ENCODE results near the gene SNX8.

SNX8 gene

DNA sequence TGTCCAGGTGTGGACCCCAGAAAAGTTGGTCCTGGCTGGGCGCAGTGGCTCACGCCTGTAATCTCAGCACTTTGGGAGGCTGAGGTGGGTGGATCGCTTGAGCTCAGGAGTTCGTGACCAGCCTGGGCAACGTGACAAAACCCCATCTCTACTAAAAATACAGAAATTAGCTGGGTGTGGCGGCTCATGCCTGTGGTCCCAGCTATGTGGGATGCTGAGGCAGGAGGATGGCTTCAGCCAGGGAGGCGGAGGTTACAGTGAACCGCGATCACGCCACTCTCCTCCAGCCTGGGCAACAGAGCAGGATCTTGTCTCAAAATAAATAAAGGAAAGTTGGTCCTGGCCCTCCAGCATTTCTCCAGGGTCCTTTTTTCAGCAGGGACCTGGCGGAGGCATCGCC lies 70.8 kb downstream of the SNX8 start:
- no peak for DNase-seq (ENCODE audit: low read depth)

DNA sequence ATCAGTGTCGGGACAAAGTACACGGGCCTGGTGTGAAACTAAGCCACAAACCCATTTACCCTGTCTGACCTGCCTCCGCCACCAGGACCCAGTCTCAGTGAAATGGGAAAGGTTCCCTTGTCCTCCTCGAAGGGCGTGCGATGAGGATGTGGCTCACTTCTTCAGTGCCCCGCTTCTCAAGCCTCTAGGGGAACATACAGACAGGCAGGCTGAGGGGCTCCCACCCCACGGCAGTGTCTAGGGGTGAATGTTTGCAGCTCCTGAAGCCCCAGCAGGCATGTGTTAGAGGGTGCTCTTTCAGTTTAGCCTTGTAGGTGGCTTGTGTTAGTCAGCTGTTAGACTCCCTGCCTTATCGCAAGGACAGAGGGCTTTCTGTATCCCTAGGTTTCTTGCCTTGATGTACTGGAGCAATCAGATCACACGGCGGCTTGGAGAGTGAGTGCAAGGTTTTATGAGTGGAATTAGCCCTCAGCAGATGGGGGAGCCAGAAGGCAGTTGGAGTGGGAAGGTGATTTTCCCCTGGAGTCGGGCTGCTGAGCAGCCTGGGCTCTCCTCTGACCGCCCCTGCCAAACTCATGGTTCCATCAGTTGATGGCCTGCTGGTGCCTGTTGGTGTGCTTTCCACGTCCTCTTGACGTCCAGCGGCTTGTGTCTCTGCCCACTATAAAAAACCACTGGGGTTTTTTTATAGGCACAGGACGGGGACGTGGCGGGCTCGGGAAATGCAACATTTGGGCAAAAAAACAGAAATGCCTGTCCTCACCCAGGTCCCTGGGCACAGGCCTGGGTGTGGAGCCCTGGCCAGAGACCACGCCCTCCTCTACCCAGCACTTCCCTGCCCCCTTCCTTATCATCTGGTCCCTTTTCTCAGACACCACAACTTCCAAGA lies 71.5 kb downstream of the SNX8 start:
- DNase-seq (ENCODE audit: low read depth): no peak

DNA sequence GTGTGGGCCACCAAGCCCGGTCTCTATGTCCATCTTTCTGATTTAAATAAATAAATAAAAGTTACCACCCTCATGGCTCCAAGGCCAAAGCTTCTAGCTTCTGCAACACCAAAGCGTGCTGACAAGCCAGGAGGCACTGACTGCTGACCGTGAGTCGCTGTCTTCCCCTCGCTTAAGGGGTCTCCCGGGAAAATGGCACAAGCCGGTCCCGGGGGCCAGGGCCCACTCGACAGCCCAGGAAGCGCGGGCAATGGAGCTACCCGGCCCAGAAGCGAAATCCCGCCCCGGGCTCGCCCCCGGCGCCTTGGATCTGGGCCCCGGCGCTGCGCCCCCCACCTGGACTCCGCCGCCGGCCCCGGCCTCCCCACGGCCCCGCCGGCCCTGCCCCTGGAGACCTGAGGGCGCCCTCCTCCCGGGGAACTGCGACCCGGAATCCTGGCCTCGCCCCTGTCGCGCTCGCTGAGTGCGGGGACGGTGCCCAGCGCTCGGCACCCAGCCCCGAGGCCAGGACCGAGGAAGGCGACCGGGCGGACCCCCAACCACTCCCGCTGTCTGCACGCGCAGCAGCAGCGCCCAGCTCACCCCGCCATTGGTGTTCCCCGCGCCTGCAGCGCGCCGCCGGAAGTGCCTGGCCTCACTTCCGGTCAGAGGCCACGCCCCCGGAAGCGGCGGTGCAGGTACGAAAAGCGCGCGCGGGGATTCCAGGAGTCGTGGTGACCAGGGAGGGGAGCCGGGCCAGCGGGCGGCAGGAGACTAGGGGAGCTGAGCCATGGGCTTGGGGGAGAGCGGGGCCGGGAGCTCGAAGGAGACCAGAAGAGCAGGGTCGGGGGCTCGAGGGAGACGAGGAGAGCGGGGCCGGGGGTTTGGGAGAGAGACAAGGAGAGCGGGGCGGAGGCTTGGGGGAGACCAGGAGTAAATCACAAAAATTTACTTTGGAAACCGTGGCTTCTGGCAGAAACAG lies 72.4 kb downstream of the SNX8 start, which contains the start of the genes MRM2 and NUDT1:
TSS of gene MRM2 (minus strand) at position 626 of the 961 bp plus-strand sequence. CDS start at position 590, 36 bp downstream.
TSS of gene NUDT1 (plus strand) at position 647 of the 961 bp plus-strand sequence. CDS start 2,349 bp downstream, outside the sequence.
- peak; percentile 47 for DNase-seq (ENCODE audit: low read depth)

DNA sequence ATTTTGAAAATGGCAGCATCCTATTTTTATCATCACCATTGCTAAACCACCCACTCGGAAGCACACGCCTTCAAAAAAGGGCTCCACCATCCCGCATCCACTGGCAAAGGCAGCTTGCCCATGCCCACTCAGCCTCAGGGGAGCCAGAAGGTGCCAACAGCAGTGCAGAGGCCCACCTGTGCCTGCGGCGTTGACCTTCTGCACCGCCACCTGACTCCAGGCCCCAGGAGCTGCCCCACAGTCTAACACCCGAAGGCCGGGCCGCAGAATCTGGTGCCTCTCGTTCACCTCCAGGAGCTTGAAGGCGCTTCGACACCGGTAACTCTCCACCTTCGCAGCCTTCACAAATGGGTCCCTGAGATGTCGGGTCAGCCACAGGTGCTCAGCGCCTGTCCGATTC lies 75.0 kb downstream of the SNX8 start:
- no peak for DNase-seq (ENCODE audit: low read depth)

DNA sequence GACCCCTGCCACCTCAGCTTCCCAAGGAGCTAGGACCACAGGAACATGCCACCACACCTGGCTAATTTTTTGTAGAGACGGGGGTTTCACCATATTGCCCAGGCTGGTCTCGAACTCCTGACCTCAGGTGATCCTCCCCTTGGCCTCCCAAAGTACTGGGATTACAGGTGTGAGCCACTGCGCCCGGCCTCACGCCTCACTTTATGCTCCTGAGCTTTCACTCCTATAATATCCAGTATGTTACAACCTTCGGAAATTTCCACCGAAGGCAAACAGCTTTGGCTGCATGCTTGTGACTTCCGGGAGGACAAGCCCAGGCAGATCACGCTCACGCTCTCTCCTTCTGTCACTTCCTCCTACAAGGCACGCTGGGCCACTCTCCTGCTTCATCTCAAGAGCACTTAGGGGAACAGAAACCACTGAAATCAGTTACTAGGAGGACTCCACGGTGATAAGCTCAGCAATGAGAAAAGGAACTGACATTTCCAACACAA lies 77.1 kb downstream of the SNX8 start:
- no peak for DNase-seq (ENCODE audit: low read depth)

DNA sequence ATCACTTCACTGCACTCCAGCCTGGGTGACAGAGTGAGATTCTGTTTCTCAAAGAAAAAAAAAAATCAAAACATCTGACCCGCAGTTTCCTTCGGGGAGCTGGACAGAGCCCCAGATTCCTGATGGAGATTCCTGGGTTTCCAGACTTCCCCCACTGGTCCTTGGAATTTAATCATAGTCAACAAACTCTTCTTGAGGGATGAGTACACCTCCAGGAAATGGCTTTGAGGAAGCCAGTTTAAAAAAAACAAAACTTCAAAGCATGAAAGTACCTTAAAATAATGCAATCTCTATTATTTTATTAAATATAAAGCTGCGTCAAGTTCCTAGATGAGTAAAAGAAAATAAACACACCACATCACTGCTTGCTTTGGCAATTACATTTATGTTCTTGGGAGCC lies 80.3 kb downstream of the SNX8 start:
- DNase-seq (ENCODE audit: low read depth): no peak

DNA sequence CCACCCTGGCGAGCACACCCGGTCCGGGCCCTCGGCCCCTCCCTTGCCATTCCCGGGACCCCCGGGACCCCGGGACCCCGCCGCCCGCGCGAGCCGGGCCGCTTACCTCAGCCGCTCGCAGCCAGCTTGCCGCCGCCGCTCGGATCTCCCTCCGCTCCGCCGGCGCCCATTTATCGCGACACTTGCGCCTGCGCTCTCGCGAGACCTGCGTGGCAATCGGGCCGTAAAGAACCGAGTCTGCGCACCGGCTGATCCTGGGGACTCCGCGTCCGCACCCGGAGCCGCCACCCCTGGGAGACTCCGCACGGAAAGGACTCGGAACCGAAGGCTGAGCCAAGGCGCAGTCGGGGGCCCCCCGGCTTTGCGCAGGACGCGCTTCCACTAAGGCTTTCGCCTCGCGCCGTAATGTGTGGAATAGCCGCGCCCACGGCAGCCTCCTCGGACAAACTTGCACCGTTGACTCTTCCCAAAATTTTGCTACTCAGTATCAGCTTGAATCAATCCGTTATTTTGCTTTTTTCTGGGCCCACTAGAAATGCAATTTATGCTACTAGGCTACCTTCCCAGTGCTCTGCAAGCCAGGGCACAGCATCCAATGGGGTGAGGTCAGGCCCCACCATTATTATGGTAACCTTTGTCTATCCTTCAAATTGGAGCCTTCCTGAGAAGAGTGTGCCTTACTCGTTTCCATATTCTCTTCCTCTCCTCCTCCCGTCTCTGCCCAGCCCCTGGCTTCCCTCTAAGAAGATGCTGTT lies 81.3 kb downstream of the SNX8 start, which contains the start of gene MAD1L1:
TSS of gene MAD1L1 (minus strand) at position 180 of the 755 bp plus-strand sequence. CDS start 2,812 bp downstream, outside the sequence.
- DNase-seq (ENCODE audit: low read depth): peak; percentile 81

DNA sequence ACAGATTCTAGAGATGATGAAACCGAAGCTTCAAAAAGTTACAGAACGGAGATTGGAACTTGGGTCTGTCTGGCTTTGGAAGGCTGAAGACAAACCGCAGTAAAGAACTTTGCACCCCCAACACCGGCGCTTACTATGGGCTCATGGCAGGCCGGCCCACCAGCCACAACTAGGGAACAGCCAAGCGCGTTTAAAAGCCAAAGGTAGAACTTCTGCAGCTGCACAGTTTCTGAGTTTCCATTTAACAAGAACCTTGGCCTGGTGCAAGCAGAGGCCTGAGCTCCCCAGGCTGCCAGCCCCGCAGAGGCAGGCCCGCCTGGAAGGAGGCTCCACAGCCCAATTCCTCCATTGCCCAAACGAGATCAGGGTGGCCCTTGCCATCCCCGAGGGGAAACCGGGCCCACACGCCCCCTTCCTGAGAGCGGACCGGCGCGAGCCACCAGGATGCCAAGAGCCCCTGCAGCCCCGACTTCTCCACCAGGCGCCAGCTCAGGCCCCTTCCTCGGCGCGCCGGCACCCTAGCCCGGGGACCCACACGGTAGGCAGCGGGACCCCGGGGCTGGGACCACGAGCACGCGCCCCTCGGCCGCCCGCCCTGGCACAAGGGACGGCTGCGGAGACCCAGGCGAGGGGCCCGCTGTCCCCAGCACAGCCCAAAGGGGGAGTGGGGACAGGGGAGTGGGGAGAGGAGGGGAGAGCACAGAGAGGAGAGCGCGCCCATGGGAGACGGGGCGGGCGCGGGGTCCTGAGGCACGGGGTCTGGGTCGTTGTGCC lies 82.1 kb downstream of the SNX8 start:
- DNase-seq (ENCODE audit: low read depth): no peak

DNA sequence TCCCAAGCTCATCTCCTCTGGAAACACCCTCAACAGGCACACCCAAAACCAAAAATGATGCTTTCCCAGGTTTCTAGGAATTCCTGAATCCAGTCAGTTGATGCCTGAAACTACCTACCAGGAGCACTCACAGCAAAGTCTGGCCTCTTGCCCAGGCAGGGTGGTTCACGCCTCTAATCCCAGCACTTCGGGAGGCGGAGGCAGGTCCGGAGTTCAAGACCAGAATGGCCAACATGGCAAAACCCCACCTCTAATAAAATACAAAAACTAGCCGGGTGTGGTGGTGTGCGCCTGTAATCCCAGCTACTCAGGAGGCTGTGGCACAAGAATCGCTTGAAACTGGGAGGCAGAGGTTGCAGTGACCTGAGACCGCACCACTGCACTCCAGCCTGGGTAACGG lies 83.4 kb downstream of the SNX8 start:
- DNase-seq (ENCODE audit: low read depth): no peak

DNA sequence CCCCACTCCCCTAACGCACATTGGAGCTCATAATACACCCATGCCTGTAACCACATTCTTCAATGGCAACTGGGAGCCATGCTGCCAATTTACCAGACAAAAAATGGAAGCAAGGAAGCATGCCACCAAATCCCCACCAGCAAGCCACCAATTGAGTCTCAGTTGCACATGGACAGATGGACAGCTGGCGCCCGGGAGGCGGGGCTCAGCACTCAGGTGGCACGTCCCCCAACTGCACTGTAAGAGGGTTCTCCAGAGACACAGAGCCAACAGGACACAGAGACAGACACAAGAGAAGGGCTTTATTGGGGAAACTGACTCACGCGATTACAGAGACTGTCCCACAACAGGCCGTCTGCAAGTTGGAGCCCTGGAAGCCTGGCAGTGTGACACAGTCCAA lies 84.0 kb downstream of the SNX8 start:
- no peak for DNase-seq (ENCODE audit: low read depth)

DNA sequence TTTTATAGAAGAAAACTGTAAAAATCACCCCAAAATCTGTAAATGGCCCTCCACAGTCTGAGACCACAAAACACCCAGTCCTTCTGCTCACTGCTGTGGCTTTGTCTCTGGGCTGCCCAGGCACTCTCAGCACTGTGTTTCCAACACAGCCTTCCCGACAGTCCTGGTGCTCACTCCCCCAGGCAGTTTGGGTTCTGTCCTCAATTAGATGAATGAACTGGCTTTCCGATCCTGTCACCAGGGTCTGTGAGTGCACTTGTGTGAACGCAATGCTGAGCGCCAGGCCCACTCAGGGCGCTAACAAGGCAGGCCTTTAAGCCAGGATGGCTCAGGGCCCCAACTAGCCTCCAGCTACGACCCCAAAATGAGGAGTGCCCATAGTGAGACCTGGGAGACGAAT lies 84.8 kb downstream of the SNX8 start:
- no peak for DNase-seq (ENCODE audit: low read depth)

DNA sequence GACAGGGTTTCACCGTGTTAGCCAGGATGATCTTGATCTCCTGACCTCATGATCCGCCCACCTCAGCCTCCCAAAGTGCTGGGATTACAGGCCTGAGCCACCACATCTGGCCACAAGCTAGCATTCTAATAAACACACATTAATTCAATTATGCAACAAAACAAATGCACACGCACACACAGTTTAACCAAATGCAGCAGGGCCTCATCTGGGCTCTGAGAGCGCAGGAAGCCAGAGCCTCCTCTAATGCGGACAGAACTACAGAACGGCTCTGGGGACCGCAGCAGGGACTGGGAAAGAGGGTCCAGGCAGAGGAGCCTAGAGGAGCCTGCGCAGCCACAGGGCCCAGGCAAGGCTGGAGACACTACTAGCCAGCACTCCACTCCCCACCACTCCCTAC lies 85.3 kb downstream of the SNX8 start:
- no peak for DNase-seq (ENCODE audit: low read depth)

DNA sequence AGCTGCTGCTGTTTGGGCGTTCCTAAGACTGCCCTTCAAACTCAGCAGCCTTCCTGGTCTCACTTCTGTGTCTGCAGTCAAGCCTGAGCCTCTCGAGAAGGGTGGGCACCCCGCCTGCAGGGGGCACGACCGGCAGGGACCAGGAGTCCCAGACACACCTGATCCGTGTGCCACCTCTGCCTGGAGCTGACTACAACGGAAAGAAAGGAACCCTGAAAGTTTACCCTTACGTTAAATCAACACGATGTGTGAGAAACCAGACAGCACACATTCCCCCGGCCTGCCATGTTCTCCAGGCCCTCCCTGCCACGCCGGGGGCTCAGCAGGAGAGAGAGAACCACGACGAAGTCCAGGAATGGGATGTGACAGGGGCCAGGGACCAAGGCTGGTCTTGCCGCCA lies 86.5 kb downstream of the SNX8 start:
- DNase-seq (ENCODE audit: low read depth): no peak

DNA sequence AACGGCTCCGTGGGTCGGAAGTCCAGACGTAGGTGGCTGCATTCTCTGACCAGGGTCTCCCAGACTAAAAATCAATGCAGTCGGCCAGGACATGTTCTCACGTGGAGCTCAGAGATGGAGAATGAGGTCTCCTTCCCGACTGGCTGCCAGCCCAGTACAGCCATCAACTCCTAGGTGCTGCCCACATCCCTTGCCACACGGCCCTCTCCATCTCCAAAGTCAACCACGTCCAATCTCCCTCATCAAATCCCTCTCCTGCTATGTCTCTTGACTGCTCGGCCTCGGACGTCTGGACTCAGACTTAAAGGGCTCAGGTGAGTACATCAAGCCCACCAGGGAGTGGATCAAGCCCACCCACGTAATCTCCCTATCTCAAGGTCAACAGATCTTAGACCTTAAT lies 88.4 kb downstream of the SNX8 start:
- DNase-seq (ENCODE audit: low read depth): no peak

DNA sequence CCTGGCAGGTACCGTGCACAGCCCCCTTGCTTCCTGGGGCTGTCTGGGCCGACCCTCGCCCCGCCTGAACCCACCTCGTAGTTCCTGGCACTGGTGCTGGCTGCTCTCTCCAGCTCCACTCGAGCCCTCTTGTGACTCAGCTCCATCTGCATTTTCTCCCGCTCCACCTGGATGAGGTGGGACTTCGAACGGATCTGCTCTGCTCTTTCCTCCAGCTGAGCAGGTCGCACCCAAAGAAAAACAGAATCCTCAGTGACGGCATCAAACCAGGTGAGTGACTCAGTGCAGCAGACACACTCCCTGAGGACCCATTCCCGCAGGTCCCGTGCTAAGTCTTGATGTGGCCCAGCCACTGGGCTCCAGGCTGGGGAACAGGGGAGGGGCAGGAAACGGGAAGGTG lies 88.9 kb downstream of the SNX8 start:
- no peak for DNase-seq (ENCODE audit: low read depth)

DNA sequence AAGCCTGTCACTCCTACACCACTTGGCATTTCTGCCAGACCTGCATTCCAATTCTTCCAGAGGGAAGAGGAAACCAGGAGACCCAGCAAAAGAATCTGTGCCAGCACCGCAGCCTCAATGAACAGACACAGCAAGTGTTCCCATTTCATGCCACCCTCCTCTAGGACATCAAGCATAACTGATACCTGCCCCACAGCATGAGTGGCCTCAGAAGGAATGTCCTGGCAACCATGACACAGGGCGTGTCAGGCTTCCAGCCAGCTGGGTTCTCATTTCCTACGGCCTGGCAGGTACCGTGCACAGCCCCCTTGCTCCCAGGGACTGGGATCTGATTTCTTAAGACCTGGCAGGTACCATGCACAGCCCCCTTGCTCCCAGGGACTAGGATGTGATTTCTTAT lies 89.3 kb downstream of the SNX8 start:
- no peak for DNase-seq (ENCODE audit: low read depth)

DNA sequence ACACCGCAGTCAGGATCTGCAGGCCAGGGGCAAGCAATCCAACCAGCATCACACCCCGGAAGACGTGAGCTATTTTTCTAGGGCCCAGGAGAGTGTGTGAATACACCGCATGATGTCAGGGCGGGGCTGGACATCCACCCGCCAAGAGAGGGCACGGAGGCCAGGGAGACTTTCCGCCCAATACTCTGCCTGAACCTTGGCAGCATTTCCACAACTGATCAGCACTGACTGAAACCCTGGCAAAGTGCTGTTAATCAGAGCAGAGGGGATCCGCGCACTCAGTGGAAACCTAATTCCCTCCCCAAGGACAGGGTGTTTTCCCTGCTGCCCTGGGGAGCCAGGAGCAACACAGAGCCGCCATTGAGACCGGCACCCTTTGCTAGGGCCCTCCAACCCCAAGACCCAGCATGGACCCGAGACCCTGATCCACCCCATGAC lies 89.7 kb downstream of the SNX8 start:
- DNase-seq (ENCODE audit: low read depth): no peak

DNA sequence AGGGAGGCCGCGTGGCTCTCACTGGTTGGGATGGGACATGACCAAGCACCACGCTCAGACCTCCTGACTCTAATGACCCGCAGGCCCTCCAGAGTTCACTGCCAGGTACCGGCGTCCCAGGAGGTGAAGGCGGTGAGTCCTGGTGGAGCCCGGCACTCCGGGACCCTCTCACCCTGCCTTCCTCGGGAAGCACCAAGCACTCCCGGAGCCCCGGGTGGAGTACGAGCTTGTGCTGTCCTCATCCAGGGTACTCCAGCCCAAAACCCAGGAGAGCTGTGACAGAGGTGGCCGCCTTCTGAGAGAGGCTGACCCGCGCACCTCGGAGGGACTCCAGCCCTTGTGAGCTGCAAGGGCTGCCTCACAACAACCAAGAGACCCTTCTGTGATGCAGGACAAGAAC lies 90.9 kb downstream of the SNX8 start:
- DNase-seq (ENCODE audit: low read depth): no peak

DNA sequence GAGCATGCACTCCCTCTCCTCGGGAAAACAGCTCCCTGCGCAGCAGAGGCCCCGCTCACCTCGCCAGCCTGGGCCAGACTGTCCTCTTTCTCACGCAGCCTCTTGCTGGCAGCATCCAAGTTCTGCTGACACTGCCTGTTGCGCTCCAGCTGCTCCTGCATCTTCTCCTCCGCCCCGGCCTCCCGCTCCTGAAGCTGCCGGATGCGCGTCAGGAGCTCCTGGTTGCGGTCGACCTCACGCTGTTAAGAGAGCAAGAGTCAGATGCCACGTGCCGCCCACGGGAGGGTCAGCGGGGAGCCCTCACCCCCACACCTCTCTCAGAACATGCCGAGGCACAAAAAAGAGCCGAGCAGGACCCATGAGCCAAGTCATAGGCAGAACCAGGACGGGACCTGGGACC lies 91.7 kb downstream of the SNX8 start:
- no peak for DNase-seq (ENCODE audit: low read depth)

DNA sequence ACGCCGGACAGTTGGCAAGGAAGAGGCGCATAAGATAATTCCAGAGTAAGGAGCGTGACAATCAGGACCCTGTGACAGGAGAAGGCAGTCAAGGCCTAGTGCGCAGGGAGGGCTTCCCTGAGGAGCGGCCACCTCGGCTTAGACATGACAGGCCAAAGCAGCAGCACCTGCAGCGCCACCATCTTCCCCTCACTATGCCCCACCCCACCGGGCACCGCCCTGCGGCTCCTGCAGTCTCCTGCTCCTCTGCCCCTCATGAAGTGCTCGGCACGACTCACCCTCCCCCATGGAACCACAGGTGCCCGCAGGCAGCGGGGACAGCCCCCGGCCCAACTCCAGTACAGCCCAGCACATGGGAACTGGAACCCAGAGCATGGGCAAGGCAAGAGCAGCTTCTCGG lies 93.3 kb downstream of the SNX8 start:
- no peak for DNase-seq (ENCODE audit: low read depth)

DNA sequence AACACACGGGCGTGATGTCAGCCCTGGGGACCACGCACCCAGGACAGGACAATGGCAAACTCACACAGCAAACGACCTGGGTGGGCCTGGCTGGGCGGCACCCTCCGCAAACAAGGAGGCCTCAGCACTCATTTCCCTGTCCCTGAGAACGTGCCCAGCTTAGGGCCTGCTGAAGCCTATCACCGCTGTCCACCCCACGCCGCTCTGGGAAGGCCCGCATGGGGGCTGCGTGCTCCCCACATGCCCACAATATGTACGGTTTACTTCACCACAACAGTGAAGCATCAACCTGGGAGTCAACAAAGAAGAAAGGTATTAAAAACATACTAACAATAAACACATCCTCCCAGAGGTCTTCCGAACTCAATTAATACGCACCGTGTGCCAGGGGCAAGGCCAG lies 93.7 kb downstream of the SNX8 start:
- DNase-seq (ENCODE audit: low read depth): no peak

All from activated gamma-delta T cell treated with anti-CD3 and anti-CD28 coated beads, Interleukin-2, amount 50 U/mL, for 16 hours (primary cell).